Neural cell (in vitro differentiated cells): ENCODE results near the gene DMRTA2.

ENCODE experiments used
- CTCF ChIP-seq: fragments of 450-650 bp; IDR thresholded peaks from 2 replicates; pipeline ENCODE4 v1.5.1; 2014; ENCODE audit warnings: antibody characterized with exemption, mild to moderate bottlenecking, moderate library complexity; ENCODE audit not compliant: poor library complexity, severe bottlenecking
- EZH2 ChIP-seq: fragments of 200-600, 300-800 bp; shearing (Covaris generic), sonication (generic); IDR thresholded peaks from 2 replicates; pipeline ENCODE4 v1.6.1; 2014; ENCODE audit warnings: antibody characterized with exemption, low read length, borderline replicate concordance, mild to moderate bottlenecking; ENCODE audit not compliant: insufficient read depth, poor library complexity, severe bottlenecking
- MXI1 ChIP-seq: fragments of 450-650 bp; conservative IDR thresholded peaks from 2 replicates; pipeline ENCODE4 v1.6.1; 2014; ENCODE audit warnings: antibody characterized with exemption, mild to moderate bottlenecking; ENCODE audit not compliant: poor library complexity, severe bottlenecking
- POLR2AphosphoS5 ChIP-seq: IDR thresholded peaks from 2 replicates; pipeline ENCODE4 v1.6.1; 2012
- RAD21 ChIP-seq: fragments of 450-650 bp; conservative IDR thresholded peaks from 2 replicates; pipeline ENCODE4 v1.6.1; 2014; ENCODE audit warnings: antibody characterized with exemption, mild to moderate bottlenecking, moderate library complexity

GRCh38 chr1:50454911-50455310 lies 31.7 kb upstream of the DMRTA2 start:
- TF ChIP-seq CTCF (no peak), MXI1 (no peak), RAD21 (no peak), EZH2 (no peak), POLR2AphosphoS5 (no peak)
